Neural cell (in vitro differentiated cells): ENCODE measurements around the gene UBN1. TPM values are rescaled to one million over a fixed set of nuclear protein-coding genes. Genes with fewer than 3 reads are reported as not detected.

ENCODE experiments used
- H2AFZ ChIP-seq: fragments of 200-600, 300-800 bp; sonication (generic), shearing (Covaris generic); 2 replicates; pipeline ENCODE4 v1.6.0; 2014; ENCODE audit warnings: low read depth, mild to moderate bottlenecking, antibody characterized with exemption, low read length, moderate library complexity
- H3F3A ChIP-seq: fragments of 200-600 bp; shearing (Covaris generic); 2 replicates; pipeline ENCODE4 v1.6.1; 2016; ENCODE audit warnings: mild to moderate bottlenecking, moderate library complexity, mixed read lengths, antibody characterized with exemption, low read length; ENCODE audit not compliant: insufficient read depth, poor library complexity, severe bottlenecking
- H3K27ac ChIP-seq: fragments of 200-600, 300-800 bp; sonication (generic), shearing (Covaris generic); 2 replicates; pipeline ENCODE4 v1.5.1; 2014; ENCODE audit warnings: mild to moderate bottlenecking, low read length, moderate library complexity
- H3K27me3 ChIP-seq: fragments of 300-800, 200-600 bp; sonication (generic), shearing (Covaris generic); 2 replicates; pipeline ENCODE4 v1.6.0; 2014; ENCODE audit warnings: mild to moderate bottlenecking, low read depth, low read length, moderate library complexity; ENCODE audit not compliant: insufficient read depth
- H3K36me3 ChIP-seq: fragments of 300-800, 200-600 bp; sonication (generic), shearing (Covaris generic); 2 replicates; pipeline ENCODE4 v1.5.1; 2014; ENCODE audit warnings: mild to moderate bottlenecking, antibody characterized with exemption, low read length, moderate library complexity; ENCODE audit not compliant: insufficient read depth
- H3K4me2 ChIP-seq: fragments of 300-800, 200-600 bp; sonication (generic), shearing (Covaris generic); 2 replicates; pipeline ENCODE4 v1.6.0; 2014; ENCODE audit warnings: mild to moderate bottlenecking, low read length
- H3K4me3 ChIP-seq: fragments of 300-800, 200-600 bp; sonication (generic), shearing (Covaris generic); 2 replicates; pipeline ENCODE4 v1.5.1; 2014; ENCODE audit warnings: mild to moderate bottlenecking, low read length, moderate library complexity
- H3K79me2 ChIP-seq: fragments of 200-600 bp; shearing (Covaris generic); replicated peaks from 2 replicates; pipeline ENCODE4 v1.6.0; 2014; ENCODE audit warnings: mild to moderate bottlenecking, low read length, moderate library complexity; ENCODE audit not compliant: insufficient read depth
- H3K9ac ChIP-seq: fragments of 300-800, 200-600 bp; sonication (generic), shearing (Covaris generic); 2 replicates; pipeline ENCODE4 v1.6.1; 2016; ENCODE audit warnings: mild to moderate bottlenecking, low read length, mixed read lengths
- H3K9me2 ChIP-seq: fragments of 200-600 bp; shearing (Covaris generic); 2 replicates; pipeline ENCODE4 v1.6.1; 2016; ENCODE audit warnings: mild to moderate bottlenecking, low read length, mixed read lengths; ENCODE audit not compliant: insufficient read depth
- H3K9me3 ChIP-seq: fragments of 200-600, 300-800 bp; sonication (generic), shearing (Covaris generic); 2 replicates; pipeline ENCODE4 v1.6.1; 2016; ENCODE audit warnings: mild to moderate bottlenecking, mixed run types, low read length, moderate library complexity, mixed read lengths
- H4K20me1 ChIP-seq: fragments of 200-600 bp; shearing (Covaris generic); 2 replicates; pipeline ENCODE4 v1.6.1; 2016; ENCODE audit warnings: mild to moderate bottlenecking, mixed run types; ENCODE audit not compliant: insufficient read depth
- CTCF ChIP-seq: fragments of 450-650 bp; IDR thresholded peaks from 2 replicates; pipeline ENCODE4 v1.5.1; 2014; ENCODE audit warnings: antibody characterized with exemption, mild to moderate bottlenecking, moderate library complexity; ENCODE audit not compliant: poor library complexity, severe bottlenecking
- EP300 ChIP-seq: fragments of 450-650 bp; conservative IDR thresholded peaks from 2 replicates; pipeline ENCODE4 v1.6.1; 2014; ENCODE audit warnings: antibody characterized with exemption, mild to moderate bottlenecking, moderate library complexity; ENCODE audit not compliant: poor library complexity, severe bottlenecking
- EZH2 ChIP-seq: fragments of 200-600, 300-800 bp; shearing (Covaris generic), sonication (generic); IDR thresholded peaks from 2 replicates; pipeline ENCODE4 v1.6.1; 2014; ENCODE audit warnings: antibody characterized with exemption, low read length, borderline replicate concordance, mild to moderate bottlenecking; ENCODE audit not compliant: insufficient read depth, poor library complexity, severe bottlenecking
- MXI1 ChIP-seq: fragments of 450-650 bp; conservative IDR thresholded peaks from 2 replicates; pipeline ENCODE4 v1.6.1; 2014; ENCODE audit warnings: antibody characterized with exemption, mild to moderate bottlenecking; ENCODE audit not compliant: poor library complexity, severe bottlenecking
- POLR2AphosphoS5 ChIP-seq: IDR thresholded peaks from 2 replicates; pipeline ENCODE4 v1.6.1; 2012
- RAD21 ChIP-seq: fragments of 450-650 bp; conservative IDR thresholded peaks from 2 replicates; pipeline ENCODE4 v1.6.1; 2014; ENCODE audit warnings: antibody characterized with exemption, mild to moderate bottlenecking, moderate library complexity
- REST ChIP-seq: IDR thresholded peaks from 2 replicates; pipeline ENCODE4 v1.6.1; 2012; ENCODE audit warnings: borderline replicate concordance
- SMC3 ChIP-seq: fragments of 450-650 bp; conservative IDR thresholded peaks from 2 replicates; pipeline ENCODE4 v1.6.1; 2014; ENCODE audit warnings: antibody characterized with exemption, mild to moderate bottlenecking, moderate library complexity; ENCODE audit not compliant: poor library complexity
- TAF1 ChIP-seq: IDR thresholded peaks from 2 replicates; pipeline ENCODE4 v1.6.1; 2012; ENCODE audit warnings: low read depth
- polyA plus RNA-seq: library from polyadenylated mRNA; depleted of rRNA; stranded (reverse); fragments of >200 nt; gene quantifications from 2 replicates; pipeline ENCODE4 v1.2.3, GENCODE V29; 2014

UBN1 gene
- polyA plus RNA-seq, 1 donor from 2014 or later, result 17.1 TPM

DNA sequence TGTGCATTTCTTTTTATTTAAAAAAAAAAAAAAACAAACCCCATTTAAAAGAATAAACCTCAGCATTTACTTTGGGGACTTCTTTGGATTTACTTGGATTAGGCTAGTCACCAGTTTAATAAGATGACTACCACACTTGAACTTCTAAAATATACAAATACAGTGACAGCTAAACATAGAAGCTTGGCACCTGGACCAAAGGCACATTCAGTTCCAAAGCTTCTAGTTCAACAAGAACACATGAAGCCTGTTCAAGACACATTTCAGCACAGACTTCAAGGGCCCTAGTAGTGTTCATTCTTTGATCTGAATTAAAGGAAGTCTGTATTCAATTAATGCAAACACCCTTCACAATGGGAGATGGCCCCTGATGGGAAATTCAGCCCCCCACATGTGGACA is 33.2 kb upstream of the UBN1 start:
- no peak overlapping the region for H3K27ac ChIP-seq
- H3K4me3 ChIP-seq, result no peak overlapping the region
- no peak for TF ChIP-seq RAD21
- TF ChIP-seq MXI1, result no peak
- TF ChIP-seq EP300, result no peak
- TF ChIP-seq TAF1, result no peak
- TF ChIP-seq EZH2, result no peak
- no peak for TF ChIP-seq CTCF
- no peak for TF ChIP-seq SMC3
- TF ChIP-seq REST, result no peak
- no peak for TF ChIP-seq POLR2AphosphoS5
- H4K20me1 ChIP-seq, result no peaks in the 10 kb centered on the region
- no peaks in the 10 kb centered on the region for H3F3A ChIP-seq
- no peak overlapping the region for H3K9ac ChIP-seq
- no peaks in the 10 kb centered on the region for H3K9me3 ChIP-seq
- no peak overlapping the region for H3K4me2 ChIP-seq
- no peak overlapping the region for H2AFZ ChIP-seq
- peaks cover 5% of the 10 kb centered on the region for H3K36me3 ChIP-seq
- no peaks in the 10 kb centered on the region for H3K79me2 ChIP-seq
- H3K27me3 ChIP-seq, result no peaks in the 10 kb centered on the region
- H3K9me2 ChIP-seq, result no peaks in the 10 kb centered on the region

DNA sequence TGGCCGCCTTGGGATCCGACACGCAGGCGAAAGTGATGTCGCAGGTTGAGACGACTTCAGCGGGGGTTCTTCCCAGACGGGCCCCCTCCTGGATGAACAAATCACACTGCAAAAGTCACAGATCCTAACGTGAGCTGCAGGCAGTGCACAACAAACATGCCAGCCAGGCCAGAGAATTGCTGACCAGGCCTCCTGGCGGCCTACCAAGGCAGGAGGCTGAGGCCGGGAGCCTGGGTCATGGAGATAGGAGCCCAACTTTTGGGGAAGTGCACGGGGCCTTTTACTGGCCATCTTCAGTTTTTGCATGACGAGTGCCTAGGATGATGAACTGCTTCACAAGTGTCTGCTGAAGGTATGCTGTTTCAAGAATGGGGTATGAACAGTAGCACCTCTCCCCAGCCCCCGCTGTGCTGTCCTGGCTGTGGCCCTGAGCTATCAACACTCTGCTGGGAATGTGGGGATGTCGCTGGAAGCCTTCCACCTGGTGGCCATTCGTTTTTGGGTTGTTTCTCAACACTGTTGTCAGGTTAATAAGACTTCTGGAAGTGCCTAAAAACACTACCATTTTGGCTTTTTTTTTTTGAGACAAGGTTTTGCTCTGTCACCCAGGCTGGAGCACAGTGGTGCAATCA is 32.6 kb upstream of the UBN1 start:
- Histone ChIP-seq H3K9me2 (no peaks in the 10 kb centered on the region), H3K79me2 (no peaks in the 10 kb centered on the region), H3F3A (no peaks in the 10 kb centered on the region), H3K4me3 (no peak overlapping the region), H4K20me1 (no peaks in the 10 kb centered on the region), H2AFZ (no peak overlapping the region), H3K27ac (no peak overlapping the region), H3K9ac (no peak overlapping the region), H3K9me3 (no peaks in the 10 kb centered on the region), H3K4me2 (no peak overlapping the region), H3K36me3 (peaks cover 5% of the 10 kb centered on the region), H3K27me3 (no peaks in the 10 kb centered on the region)
- TF ChIP-seq CTCF, result no peak
- TF ChIP-seq EZH2, result no peak
- TF ChIP-seq EP300, result no peak
- TF ChIP-seq MXI1, result no peak
- no peak for TF ChIP-seq SMC3
- no peak for TF ChIP-seq REST
- no peak for TF ChIP-seq POLR2AphosphoS5
- no peak for TF ChIP-seq RAD21
- no peak for TF ChIP-seq TAF1
